Ovary (tissue), 3 donors: ENCODE results near the gene MRPL33.

Experiments
- CTCF ChIP-seq, 3 donors: fragments of 450-650 bp in 2 of 3; fragments of 200-600 bp in 1 of 3; IDR thresholded peaks; one replicate each; pipeline versions ENCODE4 v1.5.1 to v1.8.0; 2016 to 2022; ENCODE audit warnings: antibody characterized with exemption in 3 of 3, mild to moderate bottlenecking in 1 of 3
- EP300 ChIP-seq: sonication (generic); formaldehyde crosslinking; IDR thresholded peaks from one replicate; pipeline ENCODE4 v1.6.1; 2017; ENCODE audit warnings: antibody characterized with exemption
- POLR2A ChIP-seq: fragments of 450-650 bp; IDR thresholded peaks from one replicate; pipeline ENCODE4 v1.6.1; 2017; ENCODE audit warnings: antibody characterized with exemption, mild to moderate bottlenecking, moderate library complexity
- donor health status: DM: no; HTN: no; CAD: no.

DNA sequence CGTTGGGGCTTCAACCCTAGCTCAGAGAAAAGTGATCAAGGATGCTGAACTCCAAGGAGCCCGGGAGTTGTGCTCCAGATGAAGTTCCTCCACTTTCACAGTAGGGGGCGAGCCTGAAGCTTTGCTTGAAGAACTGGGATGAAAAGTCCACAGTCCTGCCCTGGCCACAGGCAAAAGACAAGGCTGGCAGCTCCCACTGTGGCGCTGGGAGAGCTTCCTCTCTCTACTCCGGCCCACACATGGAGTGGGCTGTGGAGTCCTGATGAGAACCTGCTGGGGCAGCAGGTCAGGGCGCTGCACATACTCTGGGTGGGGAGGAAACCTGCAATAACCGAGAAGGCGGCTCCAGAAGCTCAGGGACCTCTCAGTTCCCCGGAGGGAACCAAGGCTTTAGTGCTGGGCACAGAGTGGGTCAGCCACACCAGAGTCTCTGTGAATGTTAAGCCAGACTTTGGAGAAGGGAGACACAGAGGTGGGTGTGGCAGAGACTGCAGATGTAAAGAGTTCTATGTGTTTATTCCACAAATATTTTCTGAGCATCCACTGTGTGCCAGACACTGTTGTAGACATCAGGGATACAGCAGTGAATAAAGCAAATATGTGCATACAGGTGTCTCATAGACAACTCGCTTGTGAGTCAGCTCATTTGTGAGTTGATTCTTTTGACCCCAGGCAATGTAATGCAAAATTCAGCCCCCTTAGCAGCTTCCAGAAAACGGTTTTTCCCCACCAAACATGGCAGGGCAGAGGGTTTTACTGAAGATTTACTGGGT lies 48.0 kb upstream of the MRPL33 start:
- peak; percentile 65 to 87 (median 84) for TF ChIP-seq CTCF (IDR thresholded peaks at IDR 0.05)
- no peak for TF ChIP-seq EP300
- no peak for TF ChIP-seq POLR2A
